K562 (cell line): Measurements from ENCODE around the gene WDR27. TPM values are rescaled to one million over a fixed set of nuclear protein-coding genes. Genes with fewer than 3 reads are reported as not detected.
A peak's percentile ranks its signal among the peaks of the same experiment; 100 is the strongest.

Experiments used
- ATAC-seq: fragments of 200-7000 bp; cut with Tn5 transposase; 3 replicates; pipeline ENCODE4 v1.9.1; 2020; ENCODE audit warnings: moderate library complexity
- BruUV-seq: library from RNA; stranded (reverse); fragments of 400-500 nt; replicated peaks from 2 replicates; lab custom pipeline; 2021; lab: Mats Ljungman, UMichigan
- CTCF ChIA-PET: fragments of 300-600 bp; formaldehyde crosslinking; extraction: SDS; loops from one replicate; lab custom pipeline; 2021; ENCODE audit warnings: low intra/inter-chr PET ratio; lab: Yijun Ruan, JAX
- POLR2A ChIA-PET: fragments of 300-600, 350-650 bp; sonication (Branson Sonifier 250); formaldehyde crosslinking; extraction: SDS; loops from one replicate; lab custom pipeline; 2021; ENCODE audit warnings: antibody characterized with exemption, inconsistent platforms; lab: Yijun Ruan, JAX
- DNase-seq, 4 experiments: peaks; one replicate each; pipeline versions ENCODE4 v3.0.0 to v3.0.0-alpha.2; 2011 to 2018; ENCODE audit warnings: low spot score in 3 of 4, mixed read lengths in 3 of 4; ENCODE audit errors: extremely low read depth in 1 of 4
- FAIRE-seq: peaks from 2 replicates; lab custom pipeline; 2011; peaks lifted over from hg19 to GRCh38; lab: Jason Lieb, UNC
- H2AFZ ChIP-seq: 2 replicates; pipeline ENCODE4 v1.6.0; 2011; ENCODE audit warnings: low read depth, low read length, control low read depth, inconsistent platforms
- H3K27ac ChIP-seq: fragments of 200-600 bp; 3 replicates; pipeline ENCODE4 v1.8.0; 2011; ENCODE audit warnings: low read depth, mild to moderate bottlenecking, control low read depth, inconsistent platforms, low read length, moderate library complexity, mixed read lengths; ENCODE audit errors: extremely low read depth
- H3K27me3 ChIP-seq, 2 experiments: fragments of 300-600 bp in 1 of 2; 2 replicates in 1 of 2; 3 replicates in 1 of 2; pipeline versions ENCODE4 v1.6.0 to v1.8.0; 2011; ENCODE audit warnings: inconsistent platforms in 2 of 2, low read length in 2 of 2, mild to moderate bottlenecking in 1 of 2, mixed read lengths in 1 of 2, moderate library complexity in 1 of 2; ENCODE audit not compliant: control insufficient read depth in 2 of 2, insufficient read depth in 2 of 2
- H3K36me3 ChIP-seq: fragments of 300-600 bp; 3 replicates; pipeline ENCODE4 v1.8.0; 2011; ENCODE audit warnings: mild to moderate bottlenecking, low read length, inconsistent platforms; ENCODE audit not compliant: control insufficient read depth, insufficient read depth
- H3K4me1 ChIP-seq, 2 experiments: fragments of 200-600 bp in 1 of 2; replicated peaks in 1 of 2; 2 replicates in 1 of 2; 3 replicates in 1 of 2; pipeline versions ENCODE4 v1.5.1 to v1.8.0; 2011; ENCODE audit warnings: inconsistent platforms in 2 of 2, low read length in 2 of 2, mild to moderate bottlenecking in 1 of 2, mixed read lengths in 1 of 2, moderate library complexity in 1 of 2; ENCODE audit not compliant: control insufficient read depth in 2 of 2, insufficient read depth in 2 of 2
- H3K4me2 ChIP-seq: 2 replicates; pipeline ENCODE4 v1.6.1; 2011; ENCODE audit warnings: low read length, control low read depth, inconsistent platforms, mixed read lengths; ENCODE audit not compliant: insufficient read depth
- H3K4me3 ChIP-seq: fragments of 200-600 bp; sonication (generic), shearing (Covaris generic); 2 replicates; pipeline ENCODE4 v1.5.1; 2016; ENCODE audit warnings: control low read depth, inconsistent platforms
- H3K79me2 ChIP-seq: fragments of 200-600 bp; 3 replicates; pipeline ENCODE4 v1.8.0; 2011; ENCODE audit warnings: low read length, inconsistent platforms; ENCODE audit not compliant: control insufficient read depth, insufficient read depth
- H3K9ac ChIP-seq, 2 experiments: 2 replicates each; pipeline versions ENCODE4 v1.6.0 to v1.6.1; 2011; ENCODE audit warnings: low read depth in 2 of 2, low read length in 2 of 2, control low read depth in 1 of 2, inconsistent platforms in 1 of 2, mild to moderate bottlenecking in 1 of 2, mixed read lengths in 1 of 2; ENCODE audit not compliant: insufficient read depth in 1 of 2
- H3K9me1 ChIP-seq: one replicate; pipeline ENCODE4 v1.6.0; 2011; ENCODE audit warnings: inconsistent platforms, mild to moderate bottlenecking, low read length, moderate library complexity; ENCODE audit not compliant: control insufficient read depth, insufficient read depth
- H3K9me3 ChIP-seq: replicated peaks from 2 replicates; pipeline ENCODE4 v1.5.1; 2011; ENCODE audit warnings: low read depth, low read length, inconsistent platforms; ENCODE audit not compliant: control insufficient read depth, insufficient read depth
- H4K20me1 ChIP-seq: replicated peaks from 2 replicates; pipeline ENCODE4 v1.6.1; 2011; ENCODE audit warnings: low read length, inconsistent platforms, mixed read lengths; ENCODE audit not compliant: control insufficient read depth, insufficient read depth
- KDM1A ChIP-seq, 2 experiments: fragments of 450-650 bp; IDR thresholded peaks; 2 replicates each; pipeline ENCODE4 v1.6.1; 2016; ENCODE audit warnings: mild to moderate bottlenecking in 2 of 2
- WGBS: fragments of 100-300 bp; shearing (Covaris generic); methylation state at CpG from one replicate; pipeline ENCODE4 v1.1.6; 2016; ENCODE audit warnings: low coverage, mixed read lengths; ENCODE audit not compliant: insufficient coverage; ENCODE audit errors: missing lambda C conversion rate; 5-methylcytosine and 5-hydroxymethylcytosine counted together
- in situ Hi-C: fragments of 300-500 bp; cut with MboI; formaldehyde crosslinking; loops from 4 replicates; pipeline ENCODE4 v1.15.0; 2018; ENCODE audit warnings: inconsistent platforms, mixed read lengths
- intact Hi-C: fragments of 100-400 bp; cut with micrococcal nuclease; formaldehyde crosslinking; loops from 2 replicates; pipeline ENCODE4 v1.14.2; 2022
- polyA plus RNA-seq, 8 experiments: library from polyadenylated mRNA; depleted of rRNA in 4 of 8; stranded (reverse) in 5 of 8; unstranded in 3 of 8; fragments of >200 nt; fragmentation: Nextera tagmentation in 2 of 8; fragmentation: Illumina TruSeq in 1 of 8; extraction: Ambion mirVana in 2 of 8; extraction: Trizol in 1 of 8; gene quantifications; 2 replicates each; pipeline versions ENCODE4 v1.2.1 to v1.2.3, GENCODE V29; 2011 to 2014; ENCODE audit warnings: inconsistent platforms in 1 of 8, missing spikeins in 1 of 8
- total RNA-seq, 7 experiments: library from RNA; depleted of rRNA in 6 of 7; stranded (reverse); fragments of >200 nt in 6 of 7; fragmentation: Illumina TruSeq in 2 of 7; extraction: Trizol in 2 of 7; gene quantifications; 2 replicates each; pipeline versions ENCODE4 v1.2.1 to v1.2.3, GENCODE V29; 2011 to 2021; ENCODE audit warnings: low replicate concordance in 1 of 7
- TF ChIP-seq, protein P1 (sequence below): IDR thresholded peaks from 3 replicates; pipeline ENCODE4 v1.6.1; 2011; ENCODE audit warnings: borderline replicate concordance, mild to moderate bottlenecking, moderate library complexity; ENCODE audit not compliant: insufficient read length; ENCODE audit errors: extremely low read depth

WDR27 gene
- total and polyA plus RNA-seq, 9 of the 15 experiments (the other 6 are each of a cell fraction or from before 2014, with no cell fraction given), result 4.3 to 77.2 (median 22.7) TPM

DNA sequence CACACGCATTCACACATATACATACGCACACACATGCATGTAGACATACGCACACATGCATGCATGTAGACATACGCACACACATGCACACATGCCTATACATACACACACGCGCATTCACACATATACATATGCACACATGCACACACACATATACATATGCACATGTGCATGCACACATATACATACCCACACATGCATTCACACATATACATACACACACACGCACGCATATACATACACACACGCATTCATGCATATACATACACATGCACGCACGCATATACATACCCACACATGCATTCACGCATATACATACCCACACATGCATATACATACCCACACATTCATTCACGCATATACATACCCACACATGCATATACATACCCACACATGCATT is 80.5 kb downstream of the WDR27 start:
- DNase-seq (no peak), FAIRE-seq (no peak), ATAC-seq (no peak)
- no peaks in the 10 kb centered on the region for H3K27me3 ChIP-seq
- CTCF ChIA-PET, result no interaction called here
- peaks cover 3% of the 10 kb centered on the region for H3K9me3 ChIP-seq
- H3K27ac ChIP-seq, result no peak overlapping the region
- TF ChIP-seq KDM1A (IDR thresholded peaks at IDR 0.05), result peak in 1 of 2 experiments; percentile 49; a peak in 1 of 4 replicates
- TF ChIP-seq, protein P1, sequence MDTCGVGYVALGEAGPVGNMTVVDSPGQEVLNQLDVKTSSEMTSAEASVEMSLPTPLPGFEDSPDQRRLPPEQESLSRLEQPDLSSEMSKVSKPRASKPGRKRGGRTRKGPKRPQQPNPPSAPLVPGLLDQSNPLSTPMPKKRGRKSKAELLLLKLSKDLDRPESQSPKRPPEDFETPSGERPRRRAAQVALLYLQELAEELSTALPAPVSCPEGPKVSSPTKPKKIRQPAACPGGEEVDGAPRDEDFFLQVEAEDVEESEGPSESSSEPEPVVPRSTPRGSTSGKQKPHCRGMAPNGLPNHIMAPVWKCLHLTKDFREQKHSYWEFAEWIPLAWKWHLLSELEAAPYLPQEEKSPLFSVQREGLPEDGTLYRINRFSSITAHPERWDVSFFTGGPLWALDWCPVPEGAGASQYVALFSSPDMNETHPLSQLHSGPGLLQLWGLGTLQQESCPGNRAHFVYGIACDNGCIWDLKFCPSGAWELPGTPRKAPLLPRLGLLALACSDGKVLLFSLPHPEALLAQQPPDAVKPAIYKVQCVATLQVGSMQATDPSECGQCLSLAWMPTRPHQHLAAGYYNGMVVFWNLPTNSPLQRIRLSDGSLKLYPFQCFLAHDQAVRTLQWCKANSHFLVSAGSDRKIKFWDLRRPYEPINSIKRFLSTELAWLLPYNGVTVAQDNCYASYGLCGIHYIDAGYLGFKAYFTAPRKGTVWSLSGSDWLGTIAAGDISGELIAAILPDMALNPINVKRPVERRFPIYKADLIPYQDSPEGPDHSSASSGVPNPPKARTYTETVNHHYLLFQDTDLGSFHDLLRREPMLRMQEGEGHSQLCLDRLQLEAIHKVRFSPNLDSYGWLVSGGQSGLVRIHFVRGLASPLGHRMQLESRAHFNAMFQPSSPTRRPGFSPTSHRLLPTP, result no peak
- no peaks in the 10 kb centered on the region for H3K79me2 ChIP-seq
- in situ Hi-C loops, result no loop called here
- H3K9me1 ChIP-seq, result no peaks in the 10 kb centered on the region
- no peak overlapping the region for H3K4me2 ChIP-seq
- no peak overlapping the region for H3K4me3 ChIP-seq
- no TSS peak for BruUV-seq
- POLR2A ChIA-PET, result no interaction called here
- no peak overlapping the region for H3K9ac ChIP-seq
- intact Hi-C loops, result no loop called here
- H4K20me1 ChIP-seq, result no peaks in the 10 kb centered on the region
- WGBS, result 76% methylated on average over 13 of the region's 13 CpGs
- H2AFZ ChIP-seq, result no peak overlapping the region
- H3K36me3 ChIP-seq, result no peaks in the 10 kb centered on the region
- no peaks in the 10 kb centered on the region for H3K4me1 ChIP-seq
